Tibial nerve (tissue), 3 donors: ENCODE data around the gene IRF8.

Experiments used
- CTCF ChIP-seq, 5 experiments: fragments of 200-600 bp in 3 of 5; fragments of 450-650 bp in 2 of 5; sonication (generic) in 3 of 5; IDR thresholded peaks; one replicate each; pipeline ENCODE4 v1.5.1; 2016 to 2019; ENCODE audit warnings: antibody characterized with exemption in 5 of 5, mild to moderate bottlenecking in 3 of 5, moderate library complexity in 2 of 5
- POLR2A ChIP-seq, 2 donors: fragments of 450-650 bp; IDR thresholded peaks; one replicate each; pipeline ENCODE4 v1.6.1; 2017; ENCODE audit warnings: antibody characterized with exemption in 2 of 2, mild to moderate bottlenecking in 2 of 2, moderate library complexity in 2 of 2

GRCh38 chr16:85967111-85967510 is 68.1 kb downstream of the IRF8 start:
- TF ChIP-seq CTCF (IDR thresholded peaks at IDR 0.05) (no peak), POLR2A (IDR thresholded peaks at IDR 0.05) (no peak)
